GM19351 (cell line): ENCODE results near the gene DUOX1.
A peak's percentile ranks its signal among the peaks of the same experiment; 100 is the strongest.

Experiments used
- ATAC-seq: cut with Tn5 transposase; IDR thresholded peaks from one replicate; pipeline ENCODE4 v1.9.1; 2021; ENCODE audit warnings: mild to moderate bottlenecking, moderate library complexity; ENCODE audit not compliant: unreplicated experiment

DUOX1 gene

DNA sequence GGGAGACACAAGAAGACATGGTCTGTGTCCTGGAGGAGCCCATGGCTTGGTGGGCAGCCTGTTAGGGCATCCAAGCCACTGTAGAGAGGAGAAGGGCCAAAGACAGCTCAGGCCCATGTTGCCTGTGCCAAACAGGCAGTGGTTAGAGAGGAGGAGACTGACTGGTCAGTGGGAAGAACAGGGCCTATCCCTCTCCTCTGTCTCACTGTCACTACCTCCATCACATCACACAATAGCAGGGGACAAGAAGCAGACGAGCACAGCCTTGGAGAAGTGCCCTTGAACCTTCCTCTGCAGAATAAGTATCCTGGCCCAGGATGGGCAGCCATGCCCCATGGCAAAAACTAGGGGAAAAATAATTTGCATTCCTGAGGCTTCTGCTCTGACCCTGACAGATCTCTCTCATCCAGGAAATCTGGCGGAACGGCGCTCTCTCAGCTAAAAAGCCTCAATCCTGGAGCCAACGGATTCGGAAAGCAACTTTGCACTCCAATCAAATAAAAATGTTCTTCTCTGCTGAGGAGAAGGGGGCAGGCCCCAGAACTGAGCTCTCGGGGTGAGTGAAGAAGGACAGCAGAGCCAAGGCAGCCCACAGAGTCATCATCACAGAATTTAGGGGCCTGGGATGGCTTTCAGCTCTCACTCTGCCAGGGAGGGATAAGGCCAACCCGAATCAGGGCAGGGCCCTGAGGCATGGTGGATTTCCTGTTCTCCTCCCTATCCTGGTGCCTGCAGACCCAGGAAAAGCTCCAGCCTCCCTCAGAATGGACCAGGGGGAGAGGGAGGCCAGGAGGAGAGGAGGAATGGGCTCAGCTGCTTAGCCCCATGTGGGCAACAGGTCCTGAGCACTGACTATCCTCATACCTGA, 56.3 kb downstream of the DUOX1 start:
- ATAC-seq, result no peak

GRCh38 chr15:45186771-45187577, 57.2 kb downstream of the DUOX1 start:
- ATAC-seq, result no peak

DNA sequence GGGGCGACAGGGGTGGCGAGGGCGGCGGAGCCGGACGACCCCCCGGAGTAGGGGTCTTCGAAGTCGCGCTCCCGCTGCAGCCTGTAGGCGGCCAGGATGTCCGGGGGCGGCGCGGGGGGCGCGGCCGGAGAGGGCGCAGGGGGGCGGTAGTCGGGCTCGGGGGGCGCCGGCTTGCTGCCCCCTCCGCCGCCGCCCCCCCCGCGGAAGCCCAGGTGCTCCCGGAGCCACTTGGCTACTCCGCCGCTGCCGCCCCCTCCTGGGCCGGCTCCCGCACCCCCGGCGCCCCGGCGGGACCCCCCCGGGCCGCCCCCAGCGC, 57.7 kb downstream of the DUOX1 start:
- ATAC-seq, result no peak

- ATAC-seq, result peak; percentile 45
Observed at GRCh38 chr15:45187894-45188830, 58.4 kb downstream of the DUOX1 start, which contains the start of gene SHF. Gene SHF (minus strand): TSS chr15:45187966. CDS start chr15:45187951, 15 bp downstream.

DNA sequence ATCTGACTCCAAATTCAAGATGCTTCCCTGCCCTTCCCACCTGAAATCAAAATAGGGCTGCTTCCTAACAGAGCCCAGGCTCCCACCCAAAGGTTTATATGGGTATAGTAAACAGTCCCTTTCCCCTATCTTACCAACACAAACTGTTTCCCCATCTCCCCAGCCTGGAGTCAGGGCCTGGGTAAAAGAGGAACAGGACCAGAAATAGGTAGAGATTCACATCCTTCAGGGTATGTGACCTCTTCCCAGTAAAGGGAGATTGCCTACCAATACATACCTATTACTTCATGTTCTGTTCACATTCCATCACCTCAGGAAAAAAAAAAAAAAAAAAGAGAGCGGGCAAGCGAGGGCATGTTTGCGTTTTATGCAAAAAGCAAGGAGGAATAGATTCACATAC, 67.7 kb downstream of the DUOX1 start:
- ATAC-seq, result no peak

GRCh38 chr15:45198337-45199135, 68.7 kb downstream of the DUOX1 start:
- peak; percentile 52 for ATAC-seq

GRCh38 chr15:45199136-45199810, 69.5 kb downstream of the DUOX1 start:
- peak; percentile 13 for ATAC-seq

GRCh38 chr15:45200001-45200798, 70.4 kb downstream of the DUOX1 start:
- ATAC-seq, result peak; percentile 42

GRCh38 chr15:45200799-45201556, 71.2 kb downstream of the DUOX1 start:
- peak; percentile 17 for ATAC-seq

- ATAC-seq, result no peak
Observed at GRCh38 chr15:45201557-45201859, 71.7 kb downstream of the DUOX1 start.

GRCh38 chr15:45201869-45202268, 72.1 kb downstream of the DUOX1 start:
- no peak for ATAC-seq

DNA sequence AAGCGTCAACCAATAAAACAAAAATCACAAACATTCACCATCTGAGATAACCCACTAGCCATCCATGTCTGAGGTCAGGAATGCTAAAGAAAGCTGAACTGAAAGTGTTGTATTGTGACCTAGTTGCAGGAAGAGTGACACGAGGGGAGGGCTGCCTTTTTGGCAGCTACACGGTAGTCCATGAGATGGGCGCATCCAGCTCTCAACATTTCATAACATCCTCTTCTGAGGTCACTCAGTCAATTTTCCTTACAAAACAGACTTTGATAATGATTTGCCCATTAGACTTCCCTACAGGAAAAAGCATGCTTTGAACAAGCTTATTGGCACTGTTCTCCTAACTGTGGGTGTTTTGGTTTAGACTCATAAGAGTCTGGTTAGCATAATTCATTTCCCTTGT, 73.4 kb downstream of the DUOX1 start:
- no peak for ATAC-seq

- no peak for ATAC-seq
Observed at GRCh38 chr15:45205192-45205591, 75.4 kb downstream of the DUOX1 start.

GRCh38 chr15:45212493-45212892, 82.7 kb downstream of the DUOX1 start:
- ATAC-seq, result no peak
